Muscle of arm (tissue), 12 donors: ENCODE data around the gene PRKCA. TPM values are rescaled to one million over a fixed set of nuclear protein-coding genes. Genes with fewer than 3 reads are reported as not detected.
"Not testable (repeated sequence)": the region's sequence is repeated elsewhere in the genome, so short reads cannot be mapped to it uniquely, and the experiment has no call there.

ENCODE experiments used
- DNase-seq: peaks from one replicate; pipeline ENCODE4 v3.0.0-alpha.2; 2013
- polyA plus RNA-seq, 12 donors: library from polyadenylated mRNA; unstranded; fragments of 120-200 nt; gene quantifications; one replicate each; pipeline ENCODE4 v1.2.1, GENCODE V29; 2013; ENCODE audit not compliant: insufficient read length in 12 of 12

Gene PRKCA
- polyA plus RNA-seq, 12 donors: 2.5 to 9.1 (median 3.4) TPM; not detected in 1

GRCh38 chr17:66383333-66383732, 80.9 kb downstream of the PRKCA start:
- peak; percentile 45 for DNase-seq

- DNase-seq: no peak
Measured at GRCh38 chr17:66386498-66387351, 84.3 kb downstream of the PRKCA start.

- DNase-seq: no peak
Measured at GRCh38 chr17:66387392-66387981, 85.1 kb downstream of the PRKCA start.

GRCh38 chr17:66392783-66393437, 90.5 kb downstream of the PRKCA start:
- no peak for DNase-seq

GRCh38 chr17:66395961-66396360, 93.5 kb downstream of the PRKCA start:
- no peak for DNase-seq

- DNase-seq: no peak
Measured at GRCh38 chr17:66397486-66397885, 95.1 kb downstream of the PRKCA start.

- no peak for DNase-seq
Measured at GRCh38 chr17:66398059-66398458, 95.6 kb downstream of the PRKCA start.

- no peak for DNase-seq
Measured at GRCh38 chr17:66398617-66399016, 96.2 kb downstream of the PRKCA start.

- DNase-seq: no peak
Measured at GRCh38 chr17:66399441-66399840, 97.0 kb downstream of the PRKCA start.

GRCh38 chr17:66400041-66400688, 97.8 kb downstream of the PRKCA start:
- not testable (repeated sequence) for DNase-seq

GRCh38 chr17:66400698-66401097, 98.3 kb downstream of the PRKCA start:
- no peak for DNase-seq

- DNase-seq: no peak
Measured at GRCh38 chr17:66401364-66401763, 99.0 kb downstream of the PRKCA start.

GRCh38 chr17:66403846-66404556, 101.6 kb downstream of the PRKCA start:
- no peak for DNase-seq

GRCh38 chr17:66405836-66406677, 103.6 kb downstream of the PRKCA start:
- DNase-seq: peak; percentile 67

GRCh38 chr17:66406701-66407644, 104.6 kb downstream of the PRKCA start:
- no peak for DNase-seq

GRCh38 chr17:66407864-66408263, 105.5 kb downstream of the PRKCA start:
- DNase-seq: no peak

GRCh38 chr17:66411520-66411919, 109.1 kb downstream of the PRKCA start:
- DNase-seq: no peak

GRCh38 chr17:66412857-66413558, 110.6 kb downstream of the PRKCA start:
- no peak for DNase-seq
